OCI-LY7 (cell line): ENCODE results near the gene OOEP. TPM values are rescaled to one million over a fixed set of nuclear protein-coding genes. Genes with fewer than 3 reads are reported as not detected.

Experiments
- BruUV-seq: library from RNA; stranded (reverse); fragments of 400-500 nt; replicated peaks from 2 replicates; lab custom pipeline; 2021; lab: Mats Ljungman, UMichigan
- CTCF ChIA-PET: fragments of 300-600 bp; sonication (Branson Sonifier 250); formaldehyde crosslinking; loops from one replicate; lab custom pipeline; 2022; ENCODE audit warnings: antibody characterized with exemption; ENCODE audit not compliant: unreplicated experiment; lab: Charles Lee
- POLR2A ChIA-PET: fragments of 300-600 bp; sonication (Branson Sonifier 250); formaldehyde crosslinking; loops from one replicate; lab custom pipeline; 2022; ENCODE audit warnings: antibody characterized with exemption; lab: Charles Lee
- DNase-seq: peaks from one replicate; pipeline ENCODE4 v3.0.0-alpha.2; 2015; ENCODE audit warnings: low spot score
- H2AFZ ChIP-seq: fragments of 200-600 bp; sonication (generic), shearing (Covaris generic); 2 replicates; pipeline ENCODE4 v1.6.1; 2014; ENCODE audit warnings: mild to moderate bottlenecking, antibody characterized with exemption, low read length, moderate library complexity
- H3K27ac ChIP-seq: fragments of 200-600 bp; sonication (generic); 2 replicates; pipeline ENCODE4 v1.5.1; 2014; ENCODE audit warnings: mixed run types, low read depth, mild to moderate bottlenecking, moderate library complexity, low read length, inconsistent platforms; ENCODE audit not compliant: poor library complexity, severe bottlenecking
- H3K36me3 ChIP-seq: fragments of 200-600 bp; sonication (generic); 2 replicates; pipeline ENCODE4 v1.6.1; 2014; ENCODE audit warnings: mild to moderate bottlenecking, antibody characterized with exemption, low read length, moderate library complexity, mixed read lengths; ENCODE audit not compliant: insufficient read depth
- H3K4me1 ChIP-seq: fragments of 200-600 bp; sonication (generic); 2 replicates; pipeline ENCODE4 v1.5.1; 2014; ENCODE audit warnings: mild to moderate bottlenecking, low read length; ENCODE audit not compliant: insufficient read depth, poor library complexity, severe bottlenecking
- H3K4me2 ChIP-seq: fragments of 200-600 bp; sonication (generic); 2 replicates; pipeline ENCODE4 v1.6.1; 2014; ENCODE audit warnings: mild to moderate bottlenecking, low read length
- H3K4me3 ChIP-seq: fragments of 200-600 bp; sonication (generic); 2 replicates; pipeline ENCODE4 v1.5.1; 2014; ENCODE audit warnings: mild to moderate bottlenecking, low read depth, low read length; ENCODE audit not compliant: poor library complexity, severe bottlenecking
- H3K79me2 ChIP-seq: fragments of 200-600 bp; sonication (generic); 2 replicates; pipeline ENCODE4 v1.6.1; 2016; ENCODE audit warnings: low read depth, mild to moderate bottlenecking, low read length, moderate library complexity, mixed read lengths; ENCODE audit not compliant: insufficient read depth
- H3K9me2 ChIP-seq: fragments of 200-600 bp; sonication (generic); 2 replicates; pipeline ENCODE4 v1.6.1; 2016; ENCODE audit warnings: mild to moderate bottlenecking, low read length, mixed read lengths; ENCODE audit not compliant: insufficient read depth
- H3K9me3 ChIP-seq: fragments of 200-600 bp; sonication (generic); 2 replicates; pipeline ENCODE4 v1.6.1; 2014; ENCODE audit warnings: mild to moderate bottlenecking, mixed run types, low read length, mixed read lengths
- H4K20me1 ChIP-seq: fragments of 200-600 bp; sonication (generic); 2 replicates; pipeline ENCODE4 v1.6.1; 2014; ENCODE audit warnings: mild to moderate bottlenecking, antibody characterized with exemption, low read length, moderate library complexity, mixed read lengths; ENCODE audit not compliant: insufficient read depth
- EZH2phosphoT487 ChIP-seq: fragments of 200-600 bp; sonication (generic); IDR thresholded peaks from 2 replicates; pipeline ENCODE4 v1.6.1; 2018; ENCODE audit warnings: low read depth, borderline replicate concordance, mild to moderate bottlenecking, mixed run types, antibody characterized with exemption, low read length, moderate library complexity, mixed read lengths
- intact Hi-C: fragments of 100-400 bp; cut with micrococcal nuclease; formaldehyde crosslinking; loops from one replicate; pipeline ENCODE4 v1.10.0; 2022; ENCODE audit not compliant: unreplicated experiment
- total RNA-seq, 2 experiments: library from RNA; depleted of rRNA in 1 of 2; stranded (reverse); fragments of >200 nt in 1 of 2; shearing (Covaris generic) in 1 of 2; gene quantifications; 2 replicates each; pipeline ENCODE4 v1.2.3, GENCODE V29; 2014 to 2022
- TF ChIP-seq, protein P1 (sequence below): fragments of 200-600 bp; sonication (generic); conservative IDR thresholded peaks from 2 replicates; pipeline ENCODE4 v1.5.1; 2014; ENCODE audit warnings: mild to moderate bottlenecking, antibody characterized with exemption, low read length, moderate library complexity, mixed read lengths

OOEP gene
- total RNA-seq, 2 experiments from 2014 or later = not detected

- no peaks in the 10 kb centered on the region for H3K36me3 ChIP-seq
- POLR2A ChIA-PET = no interaction called here
- CTCF ChIA-PET = no interaction called here
- no peak overlapping the region for H3K4me2 ChIP-seq
- no peaks in the 10 kb centered on the region for H3K4me1 ChIP-seq
- no peak overlapping the region for H2AFZ ChIP-seq
- no peak overlapping the region for H3K4me3 ChIP-seq
- H3K9me2 ChIP-seq = no peaks in the 10 kb centered on the region
- intact Hi-C loops = no loop called here
- H4K20me1 ChIP-seq = no peaks in the 10 kb centered on the region
- no peaks in the 10 kb centered on the region for H3K79me2 ChIP-seq
- TF ChIP-seq, protein P1, sequence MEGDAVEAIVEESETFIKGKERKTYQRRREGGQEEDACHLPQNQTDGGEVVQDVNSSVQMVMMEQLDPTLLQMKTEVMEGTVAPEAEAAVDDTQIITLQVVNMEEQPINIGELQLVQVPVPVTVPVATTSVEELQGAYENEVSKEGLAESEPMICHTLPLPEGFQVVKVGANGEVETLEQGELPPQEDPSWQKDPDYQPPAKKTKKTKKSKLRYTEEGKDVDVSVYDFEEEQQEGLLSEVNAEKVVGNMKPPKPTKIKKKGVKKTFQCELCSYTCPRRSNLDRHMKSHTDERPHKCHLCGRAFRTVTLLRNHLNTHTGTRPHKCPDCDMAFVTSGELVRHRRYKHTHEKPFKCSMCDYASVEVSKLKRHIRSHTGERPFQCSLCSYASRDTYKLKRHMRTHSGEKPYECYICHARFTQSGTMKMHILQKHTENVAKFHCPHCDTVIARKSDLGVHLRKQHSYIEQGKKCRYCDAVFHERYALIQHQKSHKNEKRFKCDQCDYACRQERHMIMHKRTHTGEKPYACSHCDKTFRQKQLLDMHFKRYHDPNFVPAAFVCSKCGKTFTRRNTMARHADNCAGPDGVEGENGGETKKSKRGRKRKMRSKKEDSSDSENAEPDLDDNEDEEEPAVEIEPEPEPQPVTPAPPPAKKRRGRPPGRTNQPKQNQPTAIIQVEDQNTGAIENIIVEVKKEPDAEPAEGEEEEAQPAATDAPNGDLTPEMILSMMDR = no peak
- TF ChIP-seq EZH2phosphoT487 = no peak
- BruUV-seq = no TSS peak
- H3K27ac ChIP-seq = no peak overlapping the region
- H3K9me3 ChIP-seq = no peaks in the 10 kb centered on the region
- DNase-seq = no peak
These were observed 7.5 kb upstream of the OOEP start for GRCh38 chr6:73377225-73377624.

GRCh38 chr6:73375216-73375615 lies 5.5 kb upstream of the OOEP start:
- intact Hi-C loops = no loop called here
- DNase-seq = no peak
- no peaks in the 10 kb centered on the region for H3K9me3 ChIP-seq
- H3K4me2 ChIP-seq = no peak overlapping the region
- CTCF ChIA-PET = no interaction called here
- POLR2A ChIA-PET = interaction anchor here (0.8 to 1.1 kb wide), 2 partner anchors 16 to 55 kb away, joined by 3 read pairs; no protein-coding TSS in a partner anchor
- H3K36me3 ChIP-seq = no peaks in the 10 kb centered on the region
- H3K79me2 ChIP-seq = no peaks in the 10 kb centered on the region
- H3K4me3 ChIP-seq = no peak overlapping the region
- no peaks in the 10 kb centered on the region for H3K9me2 ChIP-seq
- BruUV-seq = no TSS peak
- no peak for TF ChIP-seq EZH2phosphoT487
- TF ChIP-seq, protein P1 = no peak
- H2AFZ ChIP-seq = no peak overlapping the region
- no peaks in the 10 kb centered on the region for H3K4me1 ChIP-seq
- no peak overlapping the region for H3K27ac ChIP-seq
- no peaks in the 10 kb centered on the region for H4K20me1 ChIP-seq

- Histone ChIP-seq H3K9me3 (no peaks in the 10 kb centered on the region), H3K36me3 (no peaks in the 10 kb centered on the region), H3K4me2 (no peak overlapping the region), H3K4me3 (no peak overlapping the region), H3K27ac (no peak overlapping the region), H3K4me1 (no peaks in the 10 kb centered on the region), H3K9me2 (no peaks in the 10 kb centered on the region), H4K20me1 (no peaks in the 10 kb centered on the region), H2AFZ (no peak overlapping the region), H3K79me2 (no peaks in the 10 kb centered on the region)
- no peak for DNase-seq
- ChIA-PET CTCF (no interaction called here), POLR2A (interaction anchor here (0.6 to 0.7 kb wide), 3 partner anchors 20 to 65 kb away, joined by 3 read pairs; no protein-coding TSS in a partner anchor)
- no TSS peak for BruUV-seq
- TF ChIP-seq, protein P1 = no peak
- TF ChIP-seq EZH2phosphoT487 = no peak
- intact Hi-C loops = no loop called here
These were observed 2.8 kb upstream of the OOEP start for GRCh38 chr6:73372516-73372915.
